HCT116 (cell line): ENCODE measurements around the gene SDK1. TPM values are rescaled to one million over a fixed set of nuclear protein-coding genes. Genes with fewer than 3 reads are reported as not detected.

Source experiments
- ATAC-seq: fragments of 200-7000 bp; cut with Tn5 transposase; 2 replicates; pipeline ENCODE4 v1.9.1; 2020; ENCODE audit warnings: mild to moderate bottlenecking, moderate library complexity
- BruUV-seq: library from RNA; stranded (reverse); fragments of 400-500 nt; replicated peaks from 2 replicates; lab custom pipeline; 2021; lab: Mats Ljungman, UMichigan
- CTCF ChIA-PET: fragments of 300-600 bp; sonication (Branson Sonifier 250); formaldehyde crosslinking; loops from one replicate; lab custom pipeline; 2021; ENCODE audit warnings: antibody characterized with exemption; lab: Charles Lee
- POLR2A ChIA-PET: fragments of 300-600, 350-600 bp; sonication (Branson Sonifier 250); formaldehyde crosslinking; loops from one replicate; lab custom pipeline; 2021; ENCODE audit warnings: antibody characterized with exemption; lab: Charles Lee
- RAD21 ChIA-PET, 2 experiments: fragments of 300-600 bp; sonication (Branson Sonifier 250); formaldehyde crosslinking; loops; one replicate each; lab custom pipeline; 2023; ENCODE audit warnings: low total read pairs in 2 of 2; ENCODE audit not compliant: uncharacterized antibody in 2 of 2, unreplicated experiment in 2 of 2, low non-redundant PET in 1 of 2; lab: Charles Lee
- DNase-seq: peaks from one replicate; pipeline ENCODE4 v3.0.0-alpha.2; 2010; ENCODE audit warnings: low read depth, low spot score
- H2AFZ ChIP-seq: fragments of 200-600 bp; shearing (Covaris generic), sonication (generic); 2 replicates; pipeline ENCODE4 v1.6.1; 2017; ENCODE audit warnings: low read depth, mixed run types, mixed read lengths, antibody characterized with exemption, low read length; ENCODE audit not compliant: poor library complexity, severe bottlenecking
- H3K27ac ChIP-seq: 2 replicates; pipeline ENCODE4 v1.5.1; 2012; ENCODE audit warnings: low read depth, low read length
- H3K27me3 ChIP-seq: fragments of 200-600 bp; sonication (generic); 2 replicates; pipeline ENCODE4 v1.6.1; 2016; ENCODE audit warnings: mixed run types, low read length, mixed read lengths; ENCODE audit not compliant: insufficient read depth
- H3K36me3 ChIP-seq, 2 experiments: fragments of 200-500 bp in 1 of 2; fragments of 200-600 bp in 1 of 2; sonication (Bioruptor generic) in 1 of 2; sonication (generic) in 1 of 2; 2 replicates each; pipeline versions ENCODE4 v1.5.1 to v1.6.1; 2014 to 2016; ENCODE audit warnings: low read length in 2 of 2, inconsistent platforms in 1 of 2, mixed read lengths in 1 of 2, mixed run types in 1 of 2; ENCODE audit not compliant: insufficient read depth in 2 of 2, control insufficient read depth in 1 of 2
- H3K4me1 ChIP-seq, 2 experiments: fragments of 200-600 bp in 1 of 2; sonication (generic) in 1 of 2; 2 replicates each; pipeline versions ENCODE4 v1.5.1 to v1.6.1; 2012 to 2017; ENCODE audit warnings: low read length in 2 of 2, inconsistent platforms in 1 of 2, mild to moderate bottlenecking in 1 of 2, mixed read lengths in 1 of 2, mixed run types in 1 of 2, moderate library complexity in 1 of 2; ENCODE audit not compliant: insufficient read depth in 2 of 2, control insufficient read depth in 1 of 2
- H3K4me2 ChIP-seq: fragments of 200-600 bp; sonication (generic); 2 replicates; pipeline ENCODE4 v1.6.1; 2017; ENCODE audit warnings: mixed run types, low read length, mixed read lengths
- H3K4me3 ChIP-seq, 2 experiments: fragments of 200-600 bp in 1 of 2; sonication (generic) in 1 of 2; replicated peaks in 1 of 2; 2 replicates each; pipeline ENCODE4 v1.5.1; 2011 to 2016; ENCODE audit warnings: low read length in 2 of 2, control low read depth in 1 of 2, low read depth in 1 of 2, mild to moderate bottlenecking in 1 of 2, mixed read lengths in 1 of 2, mixed run types in 1 of 2
- H3K79me2 ChIP-seq: fragments of 200-600 bp; sonication (generic); 2 replicates; pipeline ENCODE4 v1.6.1; 2017; ENCODE audit warnings: mild to moderate bottlenecking, mixed run types, low read length, moderate library complexity, mixed read lengths; ENCODE audit not compliant: insufficient read depth
- H3K9ac ChIP-seq: fragments of 200-600 bp; sonication (generic); 2 replicates; pipeline ENCODE4 v1.6.1; 2016; ENCODE audit warnings: low read length, mixed read lengths
- H3K9me2 ChIP-seq: fragments of 200-600 bp; sonication (generic), shearing (Covaris generic); 2 replicates; pipeline ENCODE4 v1.6.1; 2017; ENCODE audit warnings: mixed run types, mild to moderate bottlenecking, moderate library complexity; ENCODE audit not compliant: insufficient read depth
- H3K9me3 ChIP-seq, 2 experiments: fragments of 200-500 bp in 1 of 2; fragments of 200-600 bp in 1 of 2; sonication (Bioruptor generic) in 1 of 2; sonication (generic) in 1 of 2; 2 replicates each; pipeline ENCODE4 v1.6.1; 2014 to 2017; ENCODE audit warnings: low read length in 2 of 2, mixed read lengths in 2 of 2, inconsistent platforms in 1 of 2, low read depth in 1 of 2, mild to moderate bottlenecking in 1 of 2, mixed run types in 1 of 2, moderate library complexity in 1 of 2; ENCODE audit not compliant: control insufficient read depth in 1 of 2, insufficient read depth in 1 of 2
- H4K20me1 ChIP-seq: fragments of 200-600 bp; sonication (generic), shearing (Covaris generic); 2 replicates; pipeline ENCODE4 v1.6.1; 2017; ENCODE audit warnings: mixed run types, mild to moderate bottlenecking, moderate library complexity; ENCODE audit not compliant: insufficient read depth
- ATF3 ChIP-seq: IDR thresholded peaks from 2 replicates; pipeline ENCODE4 v1.6.1; 2012
- CBX3 ChIP-seq: IDR thresholded peaks from 2 replicates; pipeline ENCODE4 v1.6.1; 2012; ENCODE audit warnings: low read depth
- CEBPB ChIP-seq: IDR thresholded peaks from 2 replicates; pipeline ENCODE4 v1.6.1; 2012; ENCODE audit warnings: low read depth
- CTCF ChIP-seq, 3 experiments: fragments of 200-600 bp in 1 of 3; sonication (generic) in 1 of 3; IDR thresholded peaks in 2 of 3; conservative IDR thresholded peaks in 1 of 3; 2 replicates each; pipeline ENCODE4 v1.5.1; 2012 to 2017; ENCODE audit warnings: low read depth in 2 of 3, low read length in 2 of 3, antibody characterized with exemption in 1 of 3, borderline replicate concordance in 1 of 3, control low read depth in 1 of 3, mild to moderate bottlenecking in 1 of 3, mixed read lengths in 1 of 3, mixed run types in 1 of 3, moderate library complexity in 1 of 3; ENCODE audit not compliant: insufficient read depth in 1 of 3
- ELF1 ChIP-seq: IDR thresholded peaks from 2 replicates; pipeline ENCODE4 v1.6.1; 2012; ENCODE audit warnings: low read depth, borderline replicate concordance
- FOSL1 ChIP-seq: IDR thresholded peaks from 2 replicates; pipeline ENCODE4 v1.6.1; 2012; ENCODE audit warnings: low read depth
- JUND ChIP-seq: IDR thresholded peaks from 2 replicates; pipeline ENCODE4 v1.6.1; 2012
- MAX ChIP-seq: IDR thresholded peaks from 2 replicates; pipeline ENCODE4 v1.6.1; 2012
- REST ChIP-seq: IDR thresholded peaks from 2 replicates; pipeline ENCODE4 v1.6.1; 2012; ENCODE audit warnings: low read depth
- SIN3A ChIP-seq: IDR thresholded peaks from 2 replicates; pipeline ENCODE4 v1.6.1; 2012; ENCODE audit warnings: low read depth
- SRF ChIP-seq: IDR thresholded peaks from 2 replicates; pipeline ENCODE4 v1.6.1; 2012; ENCODE audit warnings: low read depth
- TCF7L2 ChIP-seq: IDR thresholded peaks from 2 replicates; pipeline ENCODE4 v1.7.0; 2011; ENCODE audit warnings: borderline replicate concordance, inconsistent platforms; ENCODE audit not compliant: insufficient read depth, insufficient read length; ENCODE audit errors: extremely low read depth
- YY1 ChIP-seq: IDR thresholded peaks from 2 replicates; pipeline ENCODE4 v1.6.1; 2011; ENCODE audit warnings: low read length, low read depth, moderate library complexity, mild to moderate bottlenecking; ENCODE audit not compliant: insufficient replicate concordance; ENCODE audit errors: extremely low read depth
- ZBTB33 ChIP-seq: IDR thresholded peaks from 2 replicates; pipeline ENCODE4 v1.6.1; 2011; ENCODE audit warnings: mild to moderate bottlenecking, low read length, moderate library complexity; ENCODE audit not compliant: insufficient replicate concordance; ENCODE audit errors: extremely low read depth
- ZFX ChIP-seq: fragments of 450-650 bp; IDR thresholded peaks from 2 replicates; pipeline ENCODE4 v1.6.1; 2017
- intact Hi-C: fragments of 100-400 bp; cut with micrococcal nuclease; formaldehyde crosslinking; loops from 2 replicates; pipeline ENCODE4 v1.10.0; 2022
- total RNA-seq: library from RNA; stranded (reverse); gene quantifications from one replicate; pipeline ENCODE4 v1.2.1, GENCODE V29; 2021; ENCODE audit not compliant: unreplicated experiment

Gene SDK1
- total RNA-seq, 1 experiment from 2014 or later, result 0.05 TPM

GRCh38 chr7:3466261-3466660 lies 165.2 kb downstream of the SDK1 start:
- Histone ChIP-seq H3K27ac (no peak overlapping the region), H4K20me1 (no peaks in the 10 kb centered on the region; the same call in 1 of the 2 replicates), H3K9ac (no peak overlapping the region), H3K9me3 (no peaks in the 10 kb centered on the region), H3K4me1 (no peaks in the 10 kb centered on the region), H2AFZ (no peak overlapping the region), H3K79me2 (no peaks in the 10 kb centered on the region), H3K4me3 (no peak overlapping the region), H3K27me3 (peaks cover 32% of the 10 kb centered on the region; the same call in 1 of the 2 replicates)
- ChIA-PET POLR2A (no interaction called here), RAD21 (no interaction called here), CTCF (no interaction called here)
- no TSS peak for BruUV-seq
- intact Hi-C loops, result no loop called here
- ATAC-seq, result no peak
- no peak for TF ChIP-seq CBX3
- no peak for TF ChIP-seq ELF1
- TF ChIP-seq ZFX, result no peak
- TF ChIP-seq MAX, result no peak
- no peak for TF ChIP-seq ATF3
- TF ChIP-seq YY1, result no peak
- TF ChIP-seq CEBPB, result no peak
- TF ChIP-seq CTCF (IDR thresholded peaks at IDR 0.05 in 2 of 3, conservative IDR thresholded peaks at IDR 0.05 in 1 of 3; ENCODE audit: borderline replicate concordance in 1 of 3, insufficient read depth in 1 of 3, low read depth in 2 of 3, low read length in 2 of 3), result no peak
- no peak for TF ChIP-seq SRF
- TF ChIP-seq REST, result no peak
- TF ChIP-seq FOSL1, result no peak
- TF ChIP-seq SIN3A, result no peak
- TF ChIP-seq JUND, result no peak
- TF ChIP-seq TCF7L2, result no peak
- TF ChIP-seq ZBTB33, result no peak
- TF ChIP-seq, all 23 proteins: peak for 0
- DNase-seq, result no peak
- H3K36me3 ChIP-seq, result no peaks in the 10 kb centered on the region
- H3K9me2 ChIP-seq, result no peaks in the 10 kb centered on the region
- no peak overlapping the region for H3K4me2 ChIP-seq
